ENCODE measurements around the gene IL9R.
"Not testable (repeated sequence)": the region's sequence is repeated elsewhere in the genome, so short reads cannot be mapped to it uniquely, and the experiment has no call there.

IL9R gene

GRCh38 chrX:155985208-155985607, 12.3 kb upstream of the IL9R start:
- ATAC-seq (ENCODE audit: insufficient read depth, low read depth) (no peak), DNase-seq (no peak)
- Histone ChIP-seq H3K27me3 (ENCODE audit: insufficient read depth, low read length, poor library complexity) (no peaks in the 10 kb centered on the region), H3K9me3 (ENCODE audit: insufficient read depth, low read length, severe bottlenecking) (peaks cover 2% of the 10 kb centered on the region), H2AFZ (ENCODE audit: low read depth, low read length) (no peak overlapping the region), H3K27ac (ENCODE audit: low read length) (no peak overlapping the region), H3K36me3 (ENCODE audit: insufficient read depth, low read length) (no peaks in the 10 kb centered on the region), H3K9ac (ENCODE audit: low read depth, low read length) (no peak overlapping the region), H3K4me3 (ENCODE audit: low read depth in 1 of 2, low read length in 2 of 2) (no peak overlapping the region), H3K4me2 (ENCODE audit: insufficient read depth, low read length) (no peak overlapping the region), H4K20me1 (ENCODE audit: insufficient read depth, low read length) (no peaks in the 10 kb centered on the region), H3K4me1 (ENCODE audit: insufficient read depth, low read length) (peaks cover 3% of the 10 kb centered on the region; the same call in 1 of the 2 replicates), H3K79me2 (ENCODE audit: insufficient read depth, low read length) (no peaks in the 10 kb centered on the region)
- TF ChIP-seq CTCF (IDR thresholded peaks at IDR 0.05; ENCODE audit: borderline replicate concordance, extremely low read depth, low read length, poor library complexity, severe bottlenecking) (no peak), EZH2 (IDR thresholded peaks at IDR 0.05; ENCODE audit: borderline replicate concordance, low read depth, low read length, severe bottlenecking) (no peak)

GRCh38 chrX:155986995-155987394, 10.5 kb upstream of the IL9R start:
- H3K79me2 ChIP-seq (ENCODE audit: insufficient read depth, low read length); ATAC-seq (ENCODE audit: insufficient read depth, low read depth); H3K9ac ChIP-seq (ENCODE audit: low read depth, low read length); H3K9me3 ChIP-seq (ENCODE audit: insufficient read depth, low read length, severe bottlenecking); H3K27me3 ChIP-seq (ENCODE audit: insufficient read depth, low read length, poor library complexity); H3K27ac ChIP-seq (ENCODE audit: low read length); H3K36me3 ChIP-seq (ENCODE audit: insufficient read depth, low read length); H4K20me1 ChIP-seq (ENCODE audit: insufficient read depth, low read length); H2AFZ ChIP-seq (ENCODE audit: low read depth, low read length); DNase-seq; H3K4me3 ChIP-seq (ENCODE audit: low read depth in 1 of 2, low read length in 2 of 2); H3K4me1 ChIP-seq (ENCODE audit: insufficient read depth, low read length); H3K4me2 ChIP-seq (ENCODE audit: insufficient read depth, low read length): not testable (repeated sequence)

- H3K36me3 ChIP-seq (ENCODE audit: insufficient read depth, low read length), result no peaks in the 10 kb centered on the region
- peaks cover 3% of the 10 kb centered on the region; the same call in 1 of the 2 replicates for H3K4me1 ChIP-seq (ENCODE audit: insufficient read depth, low read length)
- H3K27me3 ChIP-seq (ENCODE audit: insufficient read depth, low read length, poor library complexity), result no peaks in the 10 kb centered on the region
- H3K9ac ChIP-seq (ENCODE audit: low read depth, low read length), result no peak overlapping the region
- H3K79me2 ChIP-seq (ENCODE audit: insufficient read depth, low read length), result no peaks in the 10 kb centered on the region
- H3K4me2 ChIP-seq (ENCODE audit: insufficient read depth, low read length), result no peak overlapping the region
- TF ChIP-seq CTCF (IDR thresholded peaks at IDR 0.05; ENCODE audit: borderline replicate concordance, extremely low read depth, low read length, poor library complexity, severe bottlenecking) (no peak), EZH2 (IDR thresholded peaks at IDR 0.05; ENCODE audit: borderline replicate concordance, low read depth, low read length, severe bottlenecking) (no peak)
- no peak for DNase-seq
- H3K27ac ChIP-seq (ENCODE audit: low read length), result no peak overlapping the region
- H4K20me1 ChIP-seq (ENCODE audit: insufficient read depth, low read length), result no peaks in the 10 kb centered on the region
- no peak for ATAC-seq (ENCODE audit: insufficient read depth, low read depth)
- H3K9me3 ChIP-seq (ENCODE audit: insufficient read depth, low read length, severe bottlenecking), result no peaks in the 10 kb centered on the region
- H2AFZ ChIP-seq (ENCODE audit: low read depth, low read length), result no peak overlapping the region
- H3K4me3 ChIP-seq (ENCODE audit: low read depth in 1 of 2, low read length in 2 of 2), result no peak overlapping the region
Measured at GRCh38 chrX:155988859-155989258, 8.6 kb upstream of the IL9R start.

- H4K20me1 ChIP-seq (ENCODE audit: insufficient read depth, low read length), result no peaks in the 10 kb centered on the region
- peaks cover 15% of the 10 kb centered on the region for H3K4me1 ChIP-seq (ENCODE audit: insufficient read depth, low read length)
- H3K9me3 ChIP-seq (ENCODE audit: insufficient read depth, low read length, severe bottlenecking), result no peaks in the 10 kb centered on the region
- DNase-seq, result no peak
- H3K9ac ChIP-seq (ENCODE audit: low read depth, low read length), result no peak overlapping the region
- TF ChIP-seq CTCF (IDR thresholded peaks at IDR 0.05; ENCODE audit: borderline replicate concordance, extremely low read depth, low read length, poor library complexity, severe bottlenecking), result no peak
- TF ChIP-seq EZH2 (IDR thresholded peaks at IDR 0.05; ENCODE audit: borderline replicate concordance, low read depth, low read length, severe bottlenecking), result no peak
- H2AFZ ChIP-seq (ENCODE audit: low read depth, low read length), result no peak overlapping the region
- H3K36me3 ChIP-seq (ENCODE audit: insufficient read depth, low read length), result no peaks in the 10 kb centered on the region
- H3K4me2 ChIP-seq (ENCODE audit: insufficient read depth, low read length), result no peak overlapping the region
- ATAC-seq (ENCODE audit: insufficient read depth, low read depth), result no peak
- no peak overlapping the region for H3K27ac ChIP-seq (ENCODE audit: low read length)
- H3K27me3 ChIP-seq (ENCODE audit: insufficient read depth, low read length, poor library complexity), result no peaks in the 10 kb centered on the region
- no peak overlapping the region for H3K4me3 ChIP-seq (ENCODE audit: low read depth in 1 of 2, low read length in 2 of 2)
- no peaks in the 10 kb centered on the region for H3K79me2 ChIP-seq (ENCODE audit: insufficient read depth, low read length)
Measured at GRCh38 chrX:155993421-155993820, 4.1 kb upstream of the IL9R start.

All from DND-41 (cell line).